GM19099 (cell line): Measurements from ENCODE around the gene SURF1.

ENCODE experiments used
- POLR2A ChIP-seq: IDR thresholded peaks from 3 replicates; pipeline ENCODE4 v1.6.1; 2011; ENCODE audit warnings: low read depth; ENCODE audit not compliant: insufficient read length; ENCODE audit errors: extremely low read depth

SURF1 gene

DNA sequence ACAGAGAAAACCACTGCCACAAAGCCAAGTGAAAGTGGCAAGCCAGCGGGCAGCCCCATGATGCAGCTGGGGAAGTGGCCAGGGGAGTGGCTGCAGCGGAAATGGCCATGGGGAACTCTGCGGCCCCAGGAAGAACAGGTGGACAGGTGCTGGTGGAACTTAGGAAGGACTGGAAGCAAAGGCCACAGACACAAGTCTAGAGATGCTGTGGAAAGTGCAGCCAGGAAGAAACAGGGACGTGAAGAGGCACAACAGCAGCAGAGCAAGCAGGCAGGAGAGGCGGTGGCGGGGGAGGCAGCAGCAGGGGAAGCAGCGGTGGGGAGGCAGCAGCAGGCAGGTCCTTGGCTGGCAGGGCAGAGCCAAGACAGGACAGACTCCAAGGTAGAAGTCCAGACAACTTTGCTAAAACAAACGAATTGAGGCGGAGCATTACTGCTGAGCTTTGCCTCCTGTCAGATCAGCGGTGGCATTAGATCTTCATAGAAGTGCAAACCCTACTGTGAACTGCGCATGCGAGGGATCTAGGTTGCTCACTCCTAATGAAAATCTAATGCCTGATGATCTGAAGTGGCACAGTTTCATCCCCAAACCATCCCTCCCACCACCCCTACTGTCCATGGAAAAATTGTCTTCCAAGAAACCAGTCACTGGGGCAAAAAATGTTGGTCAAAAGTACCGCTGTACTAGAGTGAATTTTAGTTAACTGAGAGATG lies 32.1 kb downstream of the SURF1 start:
- no peak for TF ChIP-seq POLR2A

DNA sequence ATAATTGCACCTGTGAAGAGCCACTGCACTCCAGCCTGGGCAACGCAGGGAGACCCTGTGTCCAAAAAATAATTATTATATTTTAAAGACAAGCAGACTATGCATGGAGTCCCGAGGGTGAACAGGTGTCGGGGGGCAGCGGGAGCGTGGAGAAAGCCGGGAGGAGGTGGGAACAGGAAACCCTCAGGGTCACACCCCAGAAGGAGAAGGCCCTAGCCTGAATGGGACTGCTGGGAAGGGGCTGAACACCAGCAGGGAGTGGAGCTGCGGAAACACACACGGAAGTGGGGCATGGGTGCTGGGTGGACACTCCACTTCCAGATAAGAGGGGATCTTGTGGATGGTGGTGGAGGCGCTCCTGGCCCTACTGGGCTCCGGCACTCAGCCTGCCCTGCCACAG lies 33.1 kb downstream of the SURF1 start:
- TF ChIP-seq POLR2A: no peak

DNA sequence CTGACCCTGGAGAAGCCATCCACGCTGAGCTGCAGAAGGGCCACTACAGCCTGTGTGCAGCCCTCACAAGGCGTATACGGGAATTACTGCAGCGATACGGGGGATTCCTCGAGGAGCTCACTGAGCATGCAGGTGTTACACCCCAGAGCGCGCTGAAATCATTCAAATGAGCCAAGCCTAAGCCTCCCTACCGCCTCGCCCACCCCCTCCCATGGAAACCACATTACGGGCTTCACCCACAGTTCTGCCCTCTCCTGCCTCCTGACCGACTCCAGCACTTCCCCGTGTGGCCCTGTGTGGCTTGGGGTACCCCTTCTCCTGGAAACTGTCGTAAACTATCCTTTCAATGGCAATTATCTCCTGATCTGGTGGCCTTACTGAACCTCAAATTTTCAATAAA lies 33.6 kb downstream of the SURF1 start:
- no peak for TF ChIP-seq POLR2A

DNA sequence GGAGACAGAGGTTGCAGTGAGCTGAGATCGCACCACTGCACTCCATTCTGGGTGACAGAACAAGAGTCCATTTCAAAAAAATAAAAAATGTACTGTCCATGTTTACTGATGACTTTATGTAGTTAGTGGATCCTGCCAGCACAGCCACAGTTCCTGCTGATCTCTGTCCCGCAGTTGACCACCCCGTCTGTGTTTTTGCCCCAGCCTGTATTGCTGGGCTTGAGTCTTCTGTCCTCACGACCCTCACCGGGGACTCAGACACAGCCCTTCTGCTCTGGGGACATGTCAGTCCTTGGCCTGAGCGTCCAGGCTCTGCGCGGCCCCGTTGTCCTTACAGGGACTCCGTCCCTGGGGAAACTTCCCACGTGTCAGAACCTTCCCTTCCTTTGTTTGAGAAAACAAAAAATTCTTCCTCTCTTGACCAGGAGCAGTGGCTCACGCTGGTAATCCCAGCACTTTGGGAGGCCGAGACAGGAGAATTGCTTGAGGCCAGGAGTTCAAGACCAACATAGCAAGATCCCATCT lies 34.8 kb downstream of the SURF1 start:
- TF ChIP-seq POLR2A: no peak

DNA sequence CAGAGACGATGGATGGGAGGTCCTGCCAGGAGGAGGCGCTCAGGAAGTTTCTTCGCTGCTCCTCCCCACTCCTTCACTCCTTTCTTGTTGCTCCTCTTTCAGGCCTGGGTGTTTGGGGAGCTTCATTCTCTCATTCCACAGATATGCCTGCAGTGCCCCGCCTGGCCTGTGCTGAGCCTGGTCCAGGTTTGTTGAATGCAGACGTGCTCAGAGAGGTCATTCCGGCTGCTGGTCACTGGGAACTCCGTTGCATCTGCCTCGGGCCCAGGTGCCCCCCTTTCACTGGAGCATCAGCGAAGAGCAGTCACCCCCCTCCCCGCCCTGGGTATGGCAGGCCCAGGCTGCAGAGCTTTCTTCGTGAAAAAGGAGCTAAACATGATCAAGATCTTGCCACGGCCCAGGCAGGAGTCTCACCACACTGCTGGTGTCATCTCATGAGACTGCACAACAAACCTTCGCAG lies 35.8 kb downstream of the SURF1 start:
- TF ChIP-seq POLR2A: no peak

DNA sequence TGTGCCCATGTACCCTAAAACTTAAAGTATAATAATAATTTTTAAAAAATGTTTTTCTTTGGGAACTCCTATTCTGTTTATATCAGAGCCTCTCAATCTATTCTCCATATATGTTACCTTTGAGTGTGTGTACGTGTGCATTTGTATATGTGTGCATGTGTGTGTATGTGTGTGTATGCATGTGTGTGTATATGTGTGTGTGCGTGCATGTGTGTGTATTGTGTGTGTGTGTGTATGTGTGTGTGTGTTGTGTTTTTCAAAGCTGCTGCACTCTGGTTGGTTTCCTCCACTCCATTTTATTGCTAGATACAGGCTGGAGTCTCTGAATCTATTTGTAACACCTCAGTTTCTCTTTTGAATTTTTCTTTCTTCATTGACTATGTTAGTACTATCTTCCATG lies 40.3 kb downstream of the SURF1 start:
- TF ChIP-seq POLR2A: no peak

DNA sequence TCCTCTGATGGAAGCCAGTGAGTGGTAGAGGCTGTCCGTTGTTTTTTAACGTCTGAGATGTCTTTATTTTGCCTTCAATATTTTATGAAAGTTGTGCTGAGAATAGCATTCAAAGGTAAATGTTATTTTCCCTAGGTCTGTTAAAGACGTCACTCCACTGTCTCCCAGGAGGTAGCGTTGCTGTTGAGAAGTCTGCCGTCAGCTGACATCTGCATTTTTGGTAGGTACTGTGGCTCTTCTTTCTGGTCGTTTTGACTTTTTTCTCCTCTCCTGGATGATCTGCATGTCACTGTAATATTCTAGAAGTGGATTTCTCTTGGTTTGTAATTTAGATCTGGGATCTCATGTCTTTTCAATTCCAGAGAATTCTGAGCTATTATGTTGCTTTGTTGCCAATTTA lies 46.7 kb downstream of the SURF1 start:
- TF ChIP-seq POLR2A: no peak

DNA sequence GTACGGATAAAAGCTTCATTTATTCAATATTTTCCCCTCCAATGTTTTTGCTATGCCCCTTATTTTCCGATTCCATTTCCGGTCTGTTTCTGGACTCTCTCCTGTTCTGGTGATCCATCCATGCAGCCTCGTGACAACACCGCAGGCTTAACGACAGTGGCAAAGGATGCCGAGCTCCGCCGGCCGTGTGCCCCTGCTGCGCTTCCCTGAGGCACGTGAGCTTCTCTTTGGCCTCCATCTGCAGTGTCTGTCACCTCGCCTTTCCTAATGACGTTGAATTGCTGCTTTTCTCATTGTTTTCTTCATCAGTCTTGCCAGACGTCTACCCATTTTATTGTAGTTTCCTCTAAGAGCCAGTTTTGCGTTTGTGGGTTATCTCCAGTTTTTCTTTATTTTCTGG lies 49.0 kb downstream of the SURF1 start:
- TF ChIP-seq POLR2A: no peak

DNA sequence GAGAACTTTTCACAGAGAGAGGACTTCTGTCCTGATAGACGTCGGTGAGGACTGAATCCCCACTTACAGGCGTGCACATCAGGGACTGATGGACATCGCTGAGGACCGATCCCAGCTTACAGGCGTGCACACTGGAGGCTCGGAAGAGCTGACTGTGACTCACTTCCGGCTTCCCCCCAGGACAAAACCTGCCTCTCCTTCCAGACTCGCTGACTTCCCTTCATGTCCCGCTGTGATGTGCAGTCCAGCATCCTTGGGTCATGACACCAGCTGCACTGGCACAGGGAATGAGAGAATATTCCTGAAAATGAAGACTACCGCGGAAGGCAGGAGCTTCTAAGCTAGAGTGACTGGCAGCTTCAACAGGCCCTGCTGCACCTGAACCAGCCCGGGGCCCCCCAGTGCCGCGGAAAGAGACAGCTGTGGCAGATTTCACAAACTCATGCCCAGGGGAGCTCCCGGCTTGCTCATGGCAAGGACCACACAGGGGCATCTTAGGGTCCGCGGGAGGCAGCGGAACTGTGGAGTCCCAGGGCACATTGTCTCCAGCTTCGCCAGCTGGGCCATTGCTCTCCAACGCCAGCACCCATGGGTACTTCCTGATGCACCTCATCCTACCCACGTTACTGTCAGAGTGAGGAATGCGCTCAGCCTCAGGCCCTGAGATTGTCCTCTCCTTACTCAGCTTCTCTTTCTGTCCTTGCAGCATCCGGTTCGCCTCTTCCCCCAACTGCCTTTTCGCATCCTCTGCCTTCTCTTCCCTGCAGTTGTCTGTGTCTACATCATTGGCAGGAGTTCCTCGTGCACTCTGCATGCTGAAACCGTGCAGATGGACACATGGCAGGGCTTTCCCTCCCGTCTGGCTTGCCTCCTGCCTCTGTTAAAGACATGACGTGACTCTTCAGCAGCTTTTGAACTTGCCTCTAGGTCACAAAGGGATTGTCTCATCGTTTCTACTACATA lies 49.8 kb downstream of the SURF1 start:
- TF ChIP-seq POLR2A: no peak

DNA sequence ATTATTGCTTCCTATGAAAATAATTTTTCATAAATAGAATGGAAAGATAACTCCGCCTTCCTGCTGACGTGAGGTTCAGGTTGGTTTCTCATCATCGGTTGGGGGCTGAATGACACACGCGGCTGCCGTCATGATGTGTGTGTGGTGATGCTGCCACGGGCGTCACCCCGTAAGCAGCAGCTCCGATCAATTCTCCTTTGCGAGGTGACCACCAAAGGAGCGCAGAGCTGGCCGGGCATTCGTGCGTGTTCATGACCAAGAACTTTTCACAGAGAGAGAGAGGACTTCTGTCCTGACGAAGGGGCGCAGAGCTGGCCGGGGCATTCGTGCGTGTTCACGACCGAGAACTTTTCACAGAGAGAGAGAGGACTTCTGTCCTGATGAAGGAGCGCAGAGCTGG lies 50.6 kb downstream of the SURF1 start:
- no peak for TF ChIP-seq POLR2A

DNA sequence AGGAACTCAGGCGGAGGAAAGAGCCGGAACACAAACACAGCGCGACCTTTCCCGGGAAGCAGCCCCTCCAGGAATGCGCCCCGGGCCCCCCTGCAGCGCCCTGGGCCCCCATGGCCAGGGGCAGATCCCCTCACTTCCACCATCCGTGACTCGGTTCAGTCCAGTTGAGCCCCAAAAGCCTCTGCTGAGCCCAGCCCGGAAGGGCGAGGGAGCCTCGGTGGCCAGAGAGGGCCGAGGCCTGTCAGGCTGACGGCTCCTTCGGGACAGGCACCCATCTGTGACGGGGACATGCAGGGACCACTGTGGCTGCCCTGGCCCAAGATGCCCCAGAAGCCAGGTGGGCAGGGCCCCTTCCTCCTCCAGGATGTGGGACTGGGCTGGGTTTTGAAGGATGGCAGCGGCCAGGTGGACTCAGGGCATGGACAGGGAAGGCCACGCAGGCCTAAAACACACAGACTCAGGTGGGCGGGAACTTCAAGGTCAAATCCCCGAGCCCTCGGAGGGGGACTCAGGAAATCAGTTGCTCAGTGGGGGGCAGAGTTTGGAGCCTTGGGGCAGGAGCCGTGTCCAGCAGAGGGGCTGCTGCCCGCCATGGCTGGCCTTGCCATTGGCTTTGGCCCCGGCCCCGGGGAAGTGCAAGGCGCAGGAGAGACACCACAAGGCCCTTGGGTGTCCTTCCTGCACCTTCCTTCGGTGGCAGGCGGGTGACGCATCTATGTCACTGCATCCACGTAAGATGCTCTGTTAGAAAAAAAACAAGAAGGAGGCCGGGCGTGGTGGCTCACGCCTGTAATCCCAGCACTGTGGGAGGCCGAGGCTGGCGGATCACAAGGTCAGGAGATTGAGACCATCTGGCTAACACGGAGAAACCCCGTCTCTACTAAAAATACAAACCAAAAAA lies 51.6 kb downstream of the SURF1 start:
- TF ChIP-seq POLR2A: no peak

DNA sequence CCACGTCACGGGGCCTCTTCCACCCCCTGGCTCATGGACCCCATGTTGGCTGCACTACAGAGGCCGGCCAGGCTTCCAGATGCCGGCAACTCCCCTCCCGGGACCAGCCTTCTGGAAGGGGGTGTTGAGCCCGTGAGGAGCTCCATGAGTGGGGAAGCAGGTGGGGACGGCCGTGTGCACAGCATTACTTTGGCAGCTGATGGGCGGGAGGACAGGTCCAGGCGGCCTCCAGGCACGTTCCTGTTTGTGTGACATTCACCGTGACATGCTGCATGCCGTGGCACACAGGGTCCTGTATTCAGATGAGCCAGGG lies 52.2 kb downstream of the SURF1 start:
- TF ChIP-seq POLR2A: no peak

DNA sequence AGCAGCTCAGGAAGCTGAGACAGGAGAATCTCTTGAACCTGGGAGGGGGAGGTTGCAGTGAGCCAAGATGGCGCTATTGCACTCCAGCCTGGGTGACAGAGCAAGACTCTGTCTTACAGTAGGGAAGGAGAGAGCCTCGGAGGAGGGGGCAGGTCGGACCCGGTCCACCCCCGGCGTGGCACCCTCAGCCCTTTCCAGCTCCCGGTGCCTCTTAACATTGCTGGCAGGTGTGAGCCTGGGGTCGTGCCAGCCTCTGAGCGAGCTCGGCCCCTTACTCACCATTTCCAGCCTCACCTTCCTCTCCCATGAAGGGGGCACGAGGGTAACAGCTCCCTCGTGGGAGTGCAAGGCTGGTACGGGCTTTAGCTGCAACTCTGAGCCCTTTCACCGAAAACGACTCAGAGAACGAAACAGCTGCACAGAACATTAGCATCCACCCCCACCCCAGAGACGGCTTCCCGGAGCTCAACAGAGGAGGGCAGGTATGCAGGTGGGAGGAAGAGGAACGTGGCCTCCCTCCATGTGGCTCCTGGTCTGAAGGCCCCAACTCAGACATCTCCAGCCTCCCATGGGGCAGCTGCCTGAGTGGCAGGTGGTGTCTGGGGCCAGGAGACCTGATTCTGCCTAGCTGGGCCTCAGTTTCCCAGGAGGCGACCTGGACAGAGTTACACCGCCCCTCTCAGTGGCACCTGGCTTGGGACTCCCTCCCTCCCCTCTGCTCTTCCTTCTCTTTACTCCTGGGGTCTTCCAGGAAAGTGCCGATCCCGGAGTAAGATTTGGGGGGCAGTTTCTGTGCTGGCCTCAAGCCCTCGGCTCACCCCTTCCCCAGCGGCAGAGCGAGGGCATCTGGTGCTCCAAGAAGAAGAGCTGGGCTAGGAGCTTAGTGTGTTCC lies 52.8 kb downstream of the SURF1 start:
- TF ChIP-seq POLR2A: no peak
